ENCODE data around the gene FNDC4. TPM values are rescaled to one million over a fixed set of nuclear protein-coding genes. Genes with fewer than 3 reads are reported as not detected.

Gene FNDC4
- total and polyA plus RNA-seq, 4 donors = 11.4 to 165 (median 41.8) TPM

DNA sequence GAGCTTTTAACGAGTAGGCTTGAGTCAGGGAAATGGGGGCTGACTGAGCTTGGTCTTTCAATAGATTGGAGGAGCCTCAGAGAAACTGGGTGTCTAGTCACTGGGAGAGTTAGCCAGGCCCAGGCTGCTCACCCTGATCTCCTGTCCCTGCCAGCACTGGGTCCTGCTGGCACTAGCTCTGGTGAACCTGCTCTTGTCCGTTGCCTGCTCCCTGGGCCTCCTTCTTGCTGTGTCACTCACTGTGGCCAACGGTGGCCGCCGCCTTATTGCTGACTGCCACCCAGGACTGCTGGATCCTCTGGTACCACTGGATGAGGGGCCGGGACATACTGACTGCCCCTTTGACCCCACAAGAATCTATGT lies 52.1 kb downstream of the FNDC4 start:
- H3K4me3 ChIP-seq (ENCODE audit: low read depth in 1 of 3, low read length in 3 of 3) = no peak overlapping the region
- WGBS = 82% methylated on average over 6 of the region's 6 CpGs
- TF ChIP-seq TAF1 (conservative IDR thresholded peaks at IDR 0.05) = no peak
- TF ChIP-seq, protein P1, sequence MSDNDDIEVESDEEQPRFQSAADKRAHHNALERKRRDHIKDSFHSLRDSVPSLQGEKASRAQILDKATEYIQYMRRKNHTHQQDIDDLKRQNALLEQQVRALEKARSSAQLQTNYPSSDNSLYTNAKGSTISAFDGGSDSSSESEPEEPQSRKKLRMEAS (IDR thresholded peaks at IDR 0.05) = no peak
- peaks cover 3 to 10% (median 6%) of the 10 kb centered on the region in 4 donors for H3K4me1 ChIP-seq (ENCODE audit: control insufficient read depth in 4 of 4, insufficient read depth in 4 of 4, low read length in 3 of 4)
- DNase-seq (ENCODE audit: low spot score) = peak; percentile 53
- peaks cover 9 to 45% (median 30%) of the 10 kb centered on the region in 4 donors for H3K36me3 ChIP-seq (ENCODE audit: control insufficient read depth in 4 of 4, insufficient read depth in 3 of 4, low read depth in 1 of 4, low read length in 3 of 4)
- H3K9me3 ChIP-seq (ENCODE audit: control insufficient read depth in 4 of 4, low read length in 3 of 4) = no peaks in the 10 kb centered on the region
- no peaks in the 10 kb centered on the region for H3K27me3 ChIP-seq (ENCODE audit: control insufficient read depth in 4 of 4, insufficient read depth in 4 of 4, low read length in 3 of 4)
- no peak overlapping the region for H3K27ac ChIP-seq (ENCODE audit: low read depth in 1 of 2, low read length in 2 of 2)
- no peak overlapping the region for H3K9ac ChIP-seq (ENCODE audit: low read depth in 1 of 2, low read length in 2 of 2)

DNA sequence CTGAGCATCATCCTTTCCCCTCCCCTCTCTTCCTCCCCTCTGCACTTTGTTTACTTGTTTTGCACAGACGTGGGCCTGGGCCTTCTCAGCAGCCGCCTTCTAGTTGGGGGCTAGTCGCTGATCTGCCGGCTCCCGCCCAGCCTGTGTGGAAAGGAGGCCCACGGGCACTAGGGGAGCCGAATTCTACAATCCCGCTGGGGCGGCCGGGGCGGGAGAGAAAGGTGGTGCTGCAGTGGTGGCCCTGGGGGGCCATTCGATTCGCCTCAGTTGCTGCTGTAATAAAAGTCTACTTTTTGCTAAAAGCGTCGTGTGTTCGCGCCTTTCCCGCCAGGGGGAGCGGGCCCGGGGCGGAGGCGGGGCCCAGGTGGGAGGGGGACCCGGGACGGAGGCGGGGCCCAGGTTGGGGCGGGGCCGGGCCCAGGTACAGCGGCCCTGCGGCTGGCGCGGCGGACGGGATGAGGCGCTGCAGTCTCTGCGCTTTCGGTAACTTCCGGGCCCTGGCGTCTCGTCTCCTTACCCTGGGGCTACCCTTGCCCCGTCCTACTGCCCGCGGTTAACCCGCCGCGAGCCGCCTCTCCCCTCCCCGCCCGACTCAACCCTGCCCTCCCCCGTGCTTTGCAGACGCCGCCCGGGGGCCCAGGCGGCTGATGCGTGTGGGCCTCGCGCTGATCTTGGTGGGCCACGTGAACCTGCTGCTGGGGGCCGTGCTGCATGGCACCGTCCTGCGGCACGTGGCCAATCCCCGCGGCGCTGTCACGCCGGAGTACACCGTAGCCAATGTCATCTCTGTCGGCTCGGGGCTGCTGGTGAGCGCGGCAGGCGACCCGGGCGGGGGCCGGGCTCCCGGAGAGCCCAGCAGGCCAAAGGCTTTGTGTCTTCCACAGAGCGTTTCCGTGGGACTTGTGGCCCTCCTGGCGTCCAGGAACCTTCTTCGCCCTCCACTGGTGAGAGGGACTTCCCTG lies 52.8 kb downstream of the FNDC4 start, which contains the start of gene KRTCAP3:
Gene KRTCAP3 (plus strand): TSS at position 424 of the 962 bp plus-strand sequence. CDS start 32 bp downstream, at position 456.
- TF ChIP-seq RAD21 (IDR thresholded peaks at IDR 0.05) (peak; percentile 27 to 70), RXRA (IDR thresholded peaks at IDR 0.05) (no peak)
- TF ChIP-seq, protein P2, sequence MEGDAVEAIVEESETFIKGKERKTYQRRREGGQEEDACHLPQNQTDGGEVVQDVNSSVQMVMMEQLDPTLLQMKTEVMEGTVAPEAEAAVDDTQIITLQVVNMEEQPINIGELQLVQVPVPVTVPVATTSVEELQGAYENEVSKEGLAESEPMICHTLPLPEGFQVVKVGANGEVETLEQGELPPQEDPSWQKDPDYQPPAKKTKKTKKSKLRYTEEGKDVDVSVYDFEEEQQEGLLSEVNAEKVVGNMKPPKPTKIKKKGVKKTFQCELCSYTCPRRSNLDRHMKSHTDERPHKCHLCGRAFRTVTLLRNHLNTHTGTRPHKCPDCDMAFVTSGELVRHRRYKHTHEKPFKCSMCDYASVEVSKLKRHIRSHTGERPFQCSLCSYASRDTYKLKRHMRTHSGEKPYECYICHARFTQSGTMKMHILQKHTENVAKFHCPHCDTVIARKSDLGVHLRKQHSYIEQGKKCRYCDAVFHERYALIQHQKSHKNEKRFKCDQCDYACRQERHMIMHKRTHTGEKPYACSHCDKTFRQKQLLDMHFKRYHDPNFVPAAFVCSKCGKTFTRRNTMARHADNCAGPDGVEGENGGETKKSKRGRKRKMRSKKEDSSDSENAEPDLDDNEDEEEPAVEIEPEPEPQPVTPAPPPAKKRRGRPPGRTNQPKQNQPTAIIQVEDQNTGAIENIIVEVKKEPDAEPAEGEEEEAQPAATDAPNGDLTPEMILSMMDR (IDR thresholded peaks at IDR 0.05; ENCODE audit: low read depth, low read length, missing input control) = peak; percentile 28
- Histone ChIP-seq H3K4me3 (ENCODE audit: low read depth in 1 of 3, low read length in 3 of 3) (peak within 1 kb of the TSS in 1 of 3 donors; percentile 49), H3K9me3 (ENCODE audit: control insufficient read depth in 4 of 4, low read length in 3 of 4) (no peaks in the 10 kb centered on the region), H3K9ac (ENCODE audit: low read depth in 1 of 2, low read length in 2 of 2) (no peak within 1 kb of the TSS), H3K27me3 (ENCODE audit: control insufficient read depth in 4 of 4, insufficient read depth in 4 of 4, low read length in 3 of 4) (no peaks in the 10 kb centered on the region), H3K27ac (ENCODE audit: low read depth in 1 of 2, low read length in 2 of 2) (no peak within 1 kb of the TSS), H3K4me1 (ENCODE audit: control insufficient read depth in 4 of 4, insufficient read depth in 4 of 4, low read length in 3 of 4) (peaks cover 3 to 10% (median 6%) of the 10 kb centered on the region in 4 donors), H3K36me3 (ENCODE audit: control insufficient read depth in 4 of 4, insufficient read depth in 3 of 4, low read depth in 1 of 4, low read length in 3 of 4) (peaks cover 9 to 42% (median 32%) of the 10 kb centered on the region in 4 donors)
- 30% methylated on average over 80 of the region's 80 CpGs for WGBS
- DNase-seq (ENCODE audit: low spot score) = peak; percentile 73

Small RNAs within 50 kb of the gene (small RNA-seq; reads per million reads assigned to genes)
- not detected for gene RNU6-986P

Other genes with a start within 250 kb of the FNDC4 start
- gene SLC30A3, start 232.2 kb downstream of the FNDC4 start, total RNA-seq = not detected
- under 1 TPM in 1 of 2 donors, not detected in 1; 0.20 TPM for gene SLC30A3, start 232.2 kb downstream of the FNDC4 start, polyA plus RNA-seq
- gene DNAJC5G, start 219.8 kb downstream of the FNDC4 start, total RNA-seq = not detected
- not detected for gene DNAJC5G, start 219.8 kb downstream of the FNDC4 start, polyA plus RNA-seq
- not detected for gene TRIM54, start 212.8 kb downstream of the FNDC4 start, total RNA-seq
- under 1 TPM in 1 of 2 donors, not detected in 1; 0.03 TPM for gene TRIM54, start 212.8 kb downstream of the FNDC4 start, polyA plus RNA-seq
- under 1 TPM in 1 of 2 donors, not detected in 1; 0.25 TPM for gene UCN, start 186.8 kb downstream of the FNDC4 start, total RNA-seq
- under 1 TPM; 0.42 to 0.83 TPM for gene UCN, start 186.8 kb downstream of the FNDC4 start, polyA plus RNA-seq
- gene MPV17, start 172.1 kb downstream of the FNDC4 start, total RNA-seq = 10 to 100 TPM; 13.9 to 29.6 TPM
- 10 to 100 TPM; 17.7 to 26.0 TPM for gene MPV17, start 172.1 kb downstream of the FNDC4 start, polyA plus RNA-seq
- 10 to 100 TPM; 16.4 to 20.6 TPM for gene GTF3C2, start 138.4 kb downstream of the FNDC4 start, total RNA-seq
- 10 to 100 TPM in 1 of 2 donors, 1 to 10 TPM in 1; 9.7 to 13.0 TPM for gene GTF3C2, start 138.4 kb downstream of the FNDC4 start, polyA plus RNA-seq
- gene EIF2B4, start 124.9 kb downstream of the FNDC4 start, total RNA-seq = 10 to 100 TPM; 10.5 to 18.9 TPM
- 10 to 100 TPM; 22.6 to 25.8 TPM for gene EIF2B4, start 124.9 kb downstream of the FNDC4 start, polyA plus RNA-seq
- gene SNX17, start 124.6 kb downstream of the FNDC4 start, total RNA-seq = 10 to 100 TPM; 53.7 to 65.3 TPM
- 10 to 100 TPM; 57.7 to 60.5 TPM for gene SNX17, start 124.6 kb downstream of the FNDC4 start, polyA plus RNA-seq
- gene ZNF513, start 114.5 kb downstream of the FNDC4 start, total RNA-seq = 1 to 10 TPM; 7.9 to 9.3 TPM
- 10 to 100 TPM in 1 of 2 donors, 1 to 10 TPM in 1; 2.9 to 11.2 TPM for gene ZNF513, start 114.5 kb downstream of the FNDC4 start, polyA plus RNA-seq
- 10 to 100 TPM; 28.9 to 45.5 TPM for gene PPM1G, start 85.6 kb downstream of the FNDC4 start, total RNA-seq
- gene PPM1G, start 85.6 kb downstream of the FNDC4 start, polyA plus RNA-seq = 10 to 100 TPM; 26.4 to 37.3 TPM
- gene NRBP1, start 66.6 kb downstream of the FNDC4 start, total RNA-seq = 10 to 100 TPM; 51.5 to 56.9 TPM
- 10 to 100 TPM; 34.3 to 40.5 TPM for gene NRBP1, start 66.6 kb downstream of the FNDC4 start, polyA plus RNA-seq
- gene KRTCAP3, start 52.8 kb downstream of the FNDC4 start, total RNA-seq = 1 to 10 TPM; 1.8 to 2.8 TPM
- 10 to 100 TPM in 1 of 2 donors, 1 to 10 TPM in 1; 6.7 to 12.7 TPM for gene KRTCAP3, start 52.8 kb downstream of the FNDC4 start, polyA plus RNA-seq
- 1 to 10 TPM; 9.7 to 9.8 TPM for gene IFT172, start 5.5 kb downstream of the FNDC4 start, total RNA-seq
- 1 to 10 TPM; 2.6 to 2.9 TPM for gene IFT172, start 5.5 kb downstream of the FNDC4 start, polyA plus RNA-seq
- 100 to 1,000 TPM in 1 of 2 donors, 1 to 10 TPM in 1; 9.6 to 173 TPM for gene GCKR, start 1.6 kb upstream of the FNDC4 start, total RNA-seq
- 10 to 100 TPM; 71.0 to 87.8 TPM for gene GCKR, start 1.6 kb upstream of the FNDC4 start, polyA plus RNA-seq
- 10 to 100 TPM in 1 of 2 donors, 1 to 10 TPM in 1; 8.1 to 13.0 TPM for gene ZNF512, start 87.8 kb upstream of the FNDC4 start, total RNA-seq
- gene ZNF512, start 87.8 kb upstream of the FNDC4 start, polyA plus RNA-seq = 1 to 10 TPM; 3.3 to 6.2 TPM
- gene CCDC121, start 133.8 kb upstream of the FNDC4 start, total RNA-seq = 1 to 10 TPM; 1.6 to 2.5 TPM
- gene CCDC121, start 133.8 kb upstream of the FNDC4 start, polyA plus RNA-seq = 1 to 10 TPM in 1 of 2 donors, under 1 TPM in 1; 0.97 to 1.2 TPM
- gene GPN1, start 133.8 kb upstream of the FNDC4 start, total RNA-seq = 10 to 100 TPM; 12.6 to 17.2 TPM
- gene GPN1, start 133.8 kb upstream of the FNDC4 start, polyA plus RNA-seq = 10 to 100 TPM; 10.7 to 12.2 TPM
- gene SUPT7L, start 168.4 kb upstream of the FNDC4 start, total RNA-seq = 10 to 100 TPM; 12.3 to 14.6 TPM
- gene SUPT7L, start 168.4 kb upstream of the FNDC4 start, polyA plus RNA-seq = 10 to 100 TPM in 1 of 2 donors, 1 to 10 TPM in 1; 9.6 to 10.7 TPM
- 10 to 100 TPM; 10.6 to 12.3 TPM for gene SLC4A1AP, start 168.7 kb upstream of the FNDC4 start, total RNA-seq
- 1 to 10 TPM; 7.2 to 8.5 TPM for gene SLC4A1AP, start 168.7 kb upstream of the FNDC4 start, polyA plus RNA-seq